ENCODE measurements around the gene SMARCC1.

Gene SMARCC1

DNA sequence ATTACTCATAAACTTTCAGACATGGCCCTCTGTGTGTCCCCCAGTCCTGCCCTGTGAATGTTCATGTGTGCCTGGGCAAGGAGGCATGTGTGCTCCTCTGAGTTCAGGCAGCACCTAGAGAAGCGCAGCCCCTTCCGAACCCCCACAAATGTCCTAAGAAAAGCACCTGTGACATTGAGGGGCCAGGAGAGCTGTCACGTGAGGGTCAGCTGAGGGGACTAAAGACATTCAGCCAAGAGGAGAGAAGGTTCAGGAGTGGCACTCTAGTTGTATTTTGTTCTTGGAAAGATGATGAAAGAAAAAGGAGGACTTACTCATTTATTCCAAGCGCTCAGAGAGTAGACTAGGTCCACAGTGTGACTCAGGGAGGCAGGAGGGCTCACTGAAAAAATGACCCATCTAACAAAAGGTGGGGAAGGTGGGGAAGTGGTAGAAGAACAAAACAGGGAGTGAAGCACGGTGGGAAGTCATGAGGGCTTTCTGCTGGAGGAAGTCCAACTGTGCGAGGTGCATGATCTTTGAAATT, 240.0 kb downstream of the SMARCC1 start:
- DNase-seq (ENCODE audit: low read depth in 2 of 2) = no peak

DNA sequence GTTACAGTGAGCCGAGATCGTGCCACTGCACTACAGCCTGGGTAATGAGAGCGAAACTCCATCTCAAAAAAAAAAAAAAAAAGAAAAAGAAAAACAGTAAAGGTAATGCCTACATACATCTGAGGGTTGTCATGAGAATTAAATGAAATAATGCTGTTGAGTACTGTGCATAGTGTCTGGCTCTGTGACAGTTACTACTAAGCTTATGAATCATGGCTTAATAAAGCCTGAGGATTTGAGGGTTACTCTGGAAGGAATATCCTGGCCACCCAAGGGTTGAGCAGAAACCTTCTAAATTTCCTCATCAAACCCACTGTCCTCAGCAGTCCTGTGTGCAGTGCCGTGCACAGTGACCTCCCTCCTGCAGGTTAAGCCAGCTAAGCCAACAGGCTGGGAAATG, 241.4 kb downstream of the SMARCC1 start:
- DNase-seq (ENCODE audit: low read depth in 2 of 2) = no peak

- no peak for DNase-seq (ENCODE audit: low read depth in 2 of 2)
Observed at GRCh38 chr3:47536967-47537366, 244.7 kb downstream of the SMARCC1 start.

GRCh38 chr3:47536221-47536891, 245.3 kb downstream of the SMARCC1 start:
- no peak for DNase-seq (ENCODE audit: low read depth in 2 of 2)

Measured in stimulated activated CD4-positive, alpha-beta T cell treated with anti-CD3 and anti-CD28 coated beads, Interleukin-15, amount 100 ng/mL, for 48 hours (primary cell).